HL-60 (cell line): Measurements from ENCODE around the gene PARD3.

Source experiments
- CTCF ChIP-seq: IDR thresholded peaks from one replicate; pipeline ENCODE4 v1.5.1; 2011; ENCODE audit warnings: low read length, control low read depth, inconsistent platforms; ENCODE audit not compliant: insufficient read depth
- GABPA ChIP-seq: IDR thresholded peaks from 2 replicates; pipeline ENCODE4 v1.6.1; 2012; ENCODE audit warnings: low read depth
- POLR2AphosphoS5 ChIP-seq: IDR thresholded peaks from 2 replicates; pipeline ENCODE4 v1.6.1; 2012; ENCODE audit warnings: low read depth
- REST ChIP-seq: IDR thresholded peaks from 2 replicates; pipeline ENCODE4 v1.6.1; 2012; ENCODE audit warnings: low read depth; ENCODE audit not compliant: insufficient replicate concordance
- SPI1 ChIP-seq: IDR thresholded peaks from 2 replicates; pipeline ENCODE4 v1.6.1; 2012; ENCODE audit warnings: low read depth, mild to moderate bottlenecking, borderline replicate concordance

- TF ChIP-seq CTCF: no peak
- no peak for TF ChIP-seq REST
- TF ChIP-seq POLR2AphosphoS5: no peak
- TF ChIP-seq SPI1: no peak
- no peak for TF ChIP-seq GABPA
These were observed 244.2 kb downstream of the PARD3 start for GRCh38 chr10:34570887-34571286.
